ENCODE measurements around the gene APOO.
"Not testable (repeated sequence)": the region's sequence is repeated elsewhere in the genome, so short reads cannot be mapped to it uniquely, and the experiment has no call there.

The APOO gene

DNA sequence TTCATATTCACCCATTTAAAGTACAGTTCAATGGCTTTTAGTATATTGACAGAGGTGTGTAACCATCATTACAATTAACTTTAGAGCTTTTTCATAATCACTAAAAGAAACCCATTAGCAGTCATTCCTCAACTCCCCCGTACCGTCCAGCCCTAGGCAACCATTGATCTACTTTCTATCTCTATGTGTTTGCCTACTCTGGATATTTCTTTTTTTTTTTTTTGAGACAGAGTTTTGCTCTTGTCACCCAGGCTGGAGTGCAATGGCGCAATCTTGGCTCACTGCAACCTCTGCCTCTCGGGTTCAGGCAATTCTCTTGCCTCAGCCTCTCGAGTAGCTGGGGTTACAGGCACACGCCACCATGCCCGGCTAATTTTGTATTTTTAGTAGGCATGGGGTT lies 48.5 kb downstream of the APOO start:
- DNase-seq (ENCODE audit: low spot score): not testable (repeated sequence)

DNA sequence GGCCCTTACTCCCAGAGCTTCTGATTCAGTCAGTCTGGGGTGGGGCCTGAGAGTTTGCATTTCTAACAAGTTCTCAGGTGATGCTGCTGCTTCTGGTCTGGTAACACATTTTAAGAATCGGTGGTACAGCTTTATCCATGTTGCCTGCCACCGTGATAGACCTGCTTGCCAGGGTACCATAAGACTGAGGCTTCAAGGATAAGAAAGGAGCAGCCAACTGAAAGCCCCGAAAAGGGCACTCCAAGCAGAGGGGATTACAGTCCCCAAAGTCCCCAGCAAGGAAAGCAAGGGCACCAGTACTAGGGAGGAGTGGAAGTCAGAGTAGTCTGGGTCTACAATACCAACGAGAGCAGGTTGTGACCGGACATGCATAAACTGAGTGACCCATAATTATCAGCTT lies 49.8 kb downstream of the APOO start:
- no peak for DNase-seq (ENCODE audit: low spot score)

DNA sequence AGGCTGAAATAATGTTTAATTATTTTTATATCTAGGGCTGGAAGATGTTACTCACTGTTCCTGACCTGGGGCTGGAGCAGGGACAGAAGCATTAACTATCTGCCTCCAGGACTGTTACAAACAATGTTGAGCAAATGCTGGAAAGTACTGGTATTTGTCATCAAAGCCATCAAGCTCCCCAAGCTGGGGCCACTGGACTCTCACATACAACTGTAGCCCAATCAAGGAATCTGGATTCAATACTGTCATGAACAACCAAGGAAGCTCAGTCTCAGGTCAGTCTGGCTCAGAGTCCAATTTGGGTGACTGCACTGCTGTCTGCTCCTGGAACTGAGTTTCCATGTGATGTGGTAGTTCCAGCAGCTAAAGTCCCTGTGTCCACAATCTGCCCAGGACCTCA lies 50.4 kb downstream of the APOO start:
- no peak for DNase-seq (ENCODE audit: low spot score)

DNA sequence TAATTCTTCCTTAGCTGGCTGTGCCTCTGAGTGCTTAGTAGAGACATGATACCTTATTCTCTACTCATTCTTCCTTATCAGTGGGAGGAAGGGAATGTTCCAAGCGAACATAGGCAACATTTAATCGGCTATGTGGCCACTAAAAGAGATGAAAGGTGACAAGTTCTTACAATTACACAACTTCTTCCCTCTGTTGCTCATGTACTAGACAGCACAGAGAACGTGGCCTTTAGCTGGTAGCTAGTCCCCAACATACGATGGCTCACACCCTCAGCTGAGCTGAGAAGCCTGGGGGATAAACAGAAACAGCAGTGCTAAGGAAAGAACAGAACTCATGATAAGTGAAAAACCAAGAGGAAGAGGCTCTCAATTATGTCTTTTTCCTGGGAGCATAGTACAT lies 52.2 kb downstream of the APOO start:
- no peak for DNase-seq (ENCODE audit: low spot score)

DNA sequence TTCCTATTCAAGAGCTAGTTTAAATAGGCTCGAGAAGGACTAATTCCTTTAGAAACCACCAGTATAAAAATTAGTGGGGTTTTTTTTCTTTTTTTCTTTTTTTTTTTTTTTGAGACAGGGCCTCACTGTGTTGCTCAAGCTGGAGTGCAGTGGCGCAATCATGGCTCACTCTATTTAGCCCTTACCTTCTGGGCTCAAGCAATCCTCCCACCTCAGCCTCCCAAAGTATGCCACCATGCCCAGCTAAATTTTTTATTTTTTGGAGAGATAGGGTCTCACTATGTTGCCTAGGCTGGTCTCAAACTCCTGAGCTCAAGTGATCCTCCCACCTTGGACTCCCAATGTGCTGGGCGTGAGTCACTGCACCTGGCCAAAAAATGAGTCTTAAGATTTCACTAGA lies 52.8 kb downstream of the APOO start:
- DNase-seq (ENCODE audit: low spot score): no peak

DNA sequence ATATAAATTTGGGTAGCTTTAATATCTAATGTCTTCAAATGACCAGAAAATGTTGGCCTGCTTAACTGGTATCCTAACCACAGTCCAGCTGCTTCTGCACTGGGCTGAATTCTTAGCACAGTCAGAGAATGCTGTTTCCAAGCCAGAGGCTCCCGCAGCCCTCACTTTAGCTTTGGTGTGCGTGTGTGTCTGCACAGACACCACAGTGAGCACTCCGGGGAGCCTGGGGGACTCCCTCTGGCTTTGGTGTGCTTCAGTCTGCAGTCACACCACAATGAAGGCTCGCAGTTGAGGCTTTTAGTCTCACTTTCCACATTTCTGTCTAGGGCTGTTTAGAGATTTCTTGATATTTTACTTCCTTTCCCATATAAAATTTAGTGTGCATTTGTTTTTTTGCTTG lies 53.6 kb downstream of the APOO start:
- DNase-seq (ENCODE audit: low spot score): no peak

DNA sequence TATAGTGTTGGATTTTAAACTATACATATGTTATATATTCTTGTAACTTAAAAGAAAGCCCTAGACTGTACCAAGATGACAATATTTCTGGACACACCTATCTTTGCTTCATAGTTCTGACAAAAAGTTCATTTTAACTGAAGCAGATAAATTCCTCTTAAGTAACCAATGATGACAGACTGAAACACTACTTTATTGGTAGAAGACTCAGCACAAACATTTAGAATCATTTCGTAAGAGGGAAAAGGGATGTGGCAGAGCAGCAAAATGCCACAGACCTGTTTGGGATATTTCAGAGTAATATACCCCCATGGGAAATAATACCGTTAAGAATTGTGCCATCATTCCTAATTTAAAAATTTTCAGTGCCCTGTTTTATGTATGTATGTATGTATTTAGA lies 56.2 kb downstream of the APOO start:
- no peak for DNase-seq (ENCODE audit: low spot score)

DNA sequence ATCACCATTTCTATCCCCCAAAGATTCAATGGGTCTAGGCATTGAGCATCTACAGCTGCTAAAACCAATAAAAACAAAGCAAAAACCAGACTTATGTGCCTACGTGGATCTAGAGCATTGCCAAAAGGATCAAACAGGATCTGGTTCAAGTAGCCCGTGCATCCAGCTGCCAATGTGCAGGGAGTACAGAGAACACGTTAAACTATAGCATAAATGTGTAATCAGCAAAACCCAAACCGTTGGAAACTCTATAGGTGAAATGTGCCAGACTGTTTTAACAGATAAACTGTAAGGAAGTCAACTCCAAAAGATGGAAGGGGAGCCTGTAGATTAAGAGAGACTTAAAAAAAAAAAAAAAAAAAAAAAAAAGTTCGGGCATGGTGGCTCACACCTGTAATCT lies 58.5 kb downstream of the APOO start:
- no peak for DNase-seq (ENCODE audit: low spot score)

DNA sequence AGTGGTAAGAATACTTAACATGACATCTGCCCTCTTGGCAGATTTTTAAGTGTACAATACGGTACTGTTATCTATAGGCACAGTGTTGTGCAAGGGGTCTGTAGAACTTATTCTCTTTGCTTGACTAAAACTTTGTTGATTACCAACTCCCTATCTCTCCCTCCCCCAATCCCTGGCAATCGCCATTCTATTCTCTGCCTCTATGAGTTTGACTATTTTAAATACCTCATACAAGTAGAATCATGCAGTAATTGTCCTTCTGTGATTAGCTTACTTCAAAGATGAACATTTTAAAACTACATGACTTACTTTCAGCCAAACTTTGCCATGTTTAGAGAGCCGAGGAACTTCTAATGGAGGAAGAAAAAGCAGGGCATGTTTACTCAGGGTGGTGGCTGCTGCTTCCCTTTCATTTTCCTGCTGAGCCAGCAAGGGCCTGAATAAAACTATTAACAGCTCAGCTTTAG lies 62.4 kb downstream of the APOO start:
- DNase-seq (ENCODE audit: low spot score): no peak

DNA sequence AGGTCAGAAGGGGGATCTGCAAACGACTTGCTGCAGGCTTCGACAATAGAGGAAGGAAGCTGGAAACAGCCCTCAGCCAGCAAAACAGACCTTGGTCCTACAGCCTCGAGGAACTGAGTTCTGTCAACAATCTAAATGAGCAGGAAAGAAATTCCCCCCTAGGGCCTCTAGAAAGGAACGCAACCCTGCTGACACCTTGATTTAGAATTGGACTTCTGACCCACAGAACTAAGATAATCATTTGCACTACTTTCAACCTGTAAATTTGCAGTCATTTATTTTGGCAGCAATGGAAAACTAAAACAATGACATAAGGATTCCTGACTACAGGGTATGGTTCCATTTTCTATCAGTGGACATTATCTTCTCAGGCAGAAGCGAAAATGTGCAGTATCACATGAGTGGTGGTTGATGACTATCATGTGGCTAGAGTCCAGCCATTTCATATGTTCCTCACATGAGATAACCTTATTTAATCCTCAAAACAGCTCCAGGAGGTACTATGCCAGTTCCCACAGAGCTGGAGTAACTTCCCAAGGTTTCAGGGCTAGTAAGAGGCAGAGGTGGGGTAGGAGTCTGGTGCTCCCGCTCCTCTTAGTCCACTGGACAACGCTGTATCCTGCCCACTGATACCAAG lies 63.1 kb downstream of the APOO start:
- DNase-seq (ENCODE audit: low spot score): no peak

DNA sequence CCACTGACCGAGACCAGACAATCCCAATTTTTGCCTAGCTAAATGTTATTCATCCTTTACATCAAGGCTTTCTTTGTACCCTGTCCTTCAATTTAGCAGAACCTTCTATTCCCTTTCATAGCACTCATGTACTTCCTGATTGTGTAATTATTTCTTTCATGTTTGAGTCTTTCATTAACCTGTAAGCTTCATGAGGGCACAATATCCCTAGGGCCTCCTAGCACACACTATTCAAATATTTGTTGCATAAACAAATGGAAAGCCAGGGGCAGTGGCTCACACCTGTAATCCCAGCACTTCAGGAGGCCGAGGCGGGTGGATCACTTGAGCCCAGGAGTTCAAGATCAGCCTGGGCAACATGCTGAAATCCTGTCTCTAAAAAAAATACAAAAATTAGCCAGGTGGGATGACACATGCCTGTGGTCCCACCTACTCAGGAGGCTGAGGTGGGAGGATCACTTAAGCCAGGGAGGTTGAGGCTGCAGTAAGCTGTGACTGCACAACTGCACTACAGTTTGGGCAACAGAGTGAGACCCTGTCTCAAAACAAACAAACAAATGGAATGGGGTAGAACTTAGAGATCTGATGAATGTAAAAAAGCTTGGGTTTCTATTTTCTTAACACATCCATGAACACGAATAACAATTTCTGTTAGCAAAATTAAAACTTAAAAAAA lies 65.8 kb downstream of the APOO start:
- DNase-seq (ENCODE audit: low spot score): no peak

DNA sequence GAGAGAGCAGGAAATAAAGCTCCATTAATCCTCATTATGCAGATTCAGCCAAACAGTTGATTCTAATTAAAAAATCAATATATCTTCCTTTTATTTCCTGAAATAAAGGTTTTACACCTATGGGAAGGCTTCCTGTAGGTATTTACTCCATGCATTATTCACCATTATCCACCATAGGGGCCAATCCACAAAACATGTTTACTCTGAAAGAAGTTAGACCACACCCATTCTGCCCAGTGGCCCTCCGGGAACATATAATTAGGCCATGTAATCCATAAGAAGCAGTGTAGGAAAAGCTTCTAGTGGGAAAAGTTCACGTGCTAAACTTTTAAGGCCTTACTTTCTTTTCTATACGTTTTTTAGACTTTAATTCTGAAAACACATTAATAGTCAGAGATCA lies 67.1 kb downstream of the APOO start:
- DNase-seq (ENCODE audit: low spot score): no peak

DNA sequence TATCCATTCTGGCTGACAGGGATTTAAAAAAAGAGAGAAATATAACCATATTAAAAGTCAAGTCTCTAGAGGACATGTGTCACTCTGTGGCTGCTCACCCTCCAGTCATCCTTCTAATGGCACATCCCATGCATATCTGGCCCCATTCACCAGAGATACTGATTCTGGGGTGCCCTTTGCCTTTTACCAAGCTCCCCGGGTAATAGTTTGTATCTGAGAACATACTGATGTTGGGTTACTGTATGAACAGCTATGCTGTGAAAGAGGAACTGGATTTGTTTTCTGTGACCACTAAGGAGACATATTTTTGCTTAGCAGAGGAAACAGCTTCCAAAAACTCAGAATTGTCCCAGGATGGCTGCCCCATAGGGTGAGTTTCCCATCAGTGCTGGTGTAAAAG lies 68.8 kb downstream of the APOO start:
- DNase-seq (ENCODE audit: low spot score): no peak

DNA sequence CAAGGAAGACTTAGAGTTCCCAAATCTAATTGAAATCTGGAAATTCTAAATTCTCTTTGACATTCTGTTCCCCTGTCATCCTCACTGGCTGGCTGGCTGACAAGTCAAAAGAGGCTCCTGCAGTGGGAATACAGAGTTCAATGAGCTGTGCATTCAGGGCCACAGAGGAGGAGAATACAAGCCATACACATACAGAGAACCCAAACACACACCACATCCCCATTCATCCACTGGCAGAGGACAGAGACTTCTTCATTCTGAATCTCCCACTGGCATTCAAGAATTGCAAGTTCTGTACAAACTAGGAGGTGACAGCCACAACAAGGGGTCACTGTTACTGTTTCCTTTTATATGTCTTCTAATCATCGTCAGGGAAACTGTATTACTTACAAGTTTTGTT lies 75.0 kb downstream of the APOO start:
- DNase-seq (ENCODE audit: low spot score): no peak

DNA sequence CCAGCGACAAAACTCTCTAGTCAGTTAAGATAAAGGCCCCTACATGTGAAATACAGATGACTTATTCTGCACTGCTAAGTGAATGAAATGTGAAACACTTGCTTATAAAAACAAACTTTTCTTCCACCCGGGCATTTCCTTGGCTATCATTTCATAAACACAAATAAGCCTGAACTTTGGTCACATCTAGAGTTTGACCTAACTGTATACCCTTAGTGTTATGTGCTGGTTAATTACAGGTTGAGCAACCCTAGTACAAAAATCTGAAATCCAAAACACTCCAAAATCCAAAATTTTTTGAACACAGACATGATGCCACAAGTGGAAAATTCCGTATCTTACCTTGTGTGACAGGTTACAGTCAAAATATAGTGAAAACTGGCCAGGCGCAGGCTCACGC lies 78.9 kb downstream of the APOO start:
- no peak for DNase-seq (ENCODE audit: low spot score)

DNA sequence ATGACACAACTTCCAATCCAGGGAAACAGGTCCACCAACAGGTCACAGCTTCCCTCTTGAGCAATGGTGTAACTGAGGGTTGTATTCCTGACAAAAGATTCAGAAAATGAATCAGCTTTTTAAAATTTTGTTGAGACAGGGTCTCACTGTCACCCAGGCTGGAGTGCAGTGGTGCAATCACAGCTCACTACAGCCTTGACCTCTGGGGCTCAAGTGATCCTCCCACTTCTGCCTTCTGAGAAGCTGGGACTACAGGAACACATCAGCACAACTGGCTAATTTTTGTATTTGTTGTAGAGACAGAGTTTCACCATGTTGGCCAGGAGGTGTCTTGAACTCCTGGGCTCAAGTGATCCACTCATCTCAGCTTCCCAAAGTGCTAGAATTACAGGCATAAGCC lies 81.1 kb downstream of the APOO start:
- no peak for DNase-seq (ENCODE audit: low spot score)

DNA sequence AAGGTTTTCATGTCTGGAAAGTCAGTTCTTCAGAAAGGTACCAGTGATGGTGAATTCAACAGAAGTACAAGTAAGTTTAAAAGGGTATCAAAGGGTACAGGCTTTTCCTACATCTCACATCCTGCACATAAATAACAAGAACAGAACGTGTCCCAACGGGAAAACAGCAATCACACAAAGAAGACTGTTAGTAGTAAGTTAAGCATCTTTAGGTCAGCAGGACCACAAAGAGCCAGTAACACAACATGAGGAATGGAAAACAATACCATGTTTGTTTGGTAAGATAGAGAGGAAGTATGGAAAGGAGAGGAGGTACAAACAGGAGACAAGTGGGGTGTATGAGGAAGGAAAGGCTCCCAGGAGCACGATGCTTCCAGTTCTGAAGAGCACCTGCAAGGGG lies 81.5 kb downstream of the APOO start:
- DNase-seq (ENCODE audit: low spot score): no peak

DNA sequence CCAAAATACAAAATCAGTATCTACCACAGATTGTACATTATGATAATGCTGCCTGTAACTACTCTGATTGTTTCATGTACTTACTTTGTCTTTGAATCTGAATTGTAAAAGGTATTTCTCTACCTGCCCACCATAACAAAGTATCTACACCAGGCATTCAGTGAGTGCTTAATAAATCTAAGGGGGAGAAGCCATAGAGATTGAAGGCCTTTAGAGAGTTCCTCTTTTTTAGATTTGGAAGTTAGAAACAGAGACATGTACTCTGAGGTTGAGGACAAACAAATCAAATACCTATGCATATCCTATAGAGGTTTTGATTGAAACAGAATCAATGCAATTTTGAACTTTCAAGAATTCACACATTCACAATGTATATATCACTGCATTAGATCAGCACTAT lies 82.1 kb downstream of the APOO start:
- no peak for DNase-seq (ENCODE audit: low spot score)

DNA sequence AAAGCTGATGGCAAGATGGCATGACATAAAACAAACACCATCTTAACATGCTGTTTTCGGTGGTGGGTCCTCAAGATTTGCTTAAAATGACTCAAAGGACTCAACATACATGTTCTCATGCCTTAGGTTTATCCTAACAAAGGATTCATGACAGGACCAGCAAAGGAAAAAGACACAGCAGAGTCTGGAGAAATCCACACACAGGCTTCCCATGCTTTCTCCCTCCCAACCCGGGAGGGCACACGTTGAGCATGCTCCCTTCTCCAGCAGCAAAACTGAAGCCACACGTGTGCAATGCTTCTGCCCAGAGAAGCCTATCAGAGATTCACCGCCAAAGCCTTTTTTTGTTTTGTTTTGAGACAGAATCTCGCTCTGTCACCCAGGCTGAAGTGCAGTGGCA lies 84.9 kb downstream of the APOO start:
- no peak for DNase-seq (ENCODE audit: low spot score)

DNA sequence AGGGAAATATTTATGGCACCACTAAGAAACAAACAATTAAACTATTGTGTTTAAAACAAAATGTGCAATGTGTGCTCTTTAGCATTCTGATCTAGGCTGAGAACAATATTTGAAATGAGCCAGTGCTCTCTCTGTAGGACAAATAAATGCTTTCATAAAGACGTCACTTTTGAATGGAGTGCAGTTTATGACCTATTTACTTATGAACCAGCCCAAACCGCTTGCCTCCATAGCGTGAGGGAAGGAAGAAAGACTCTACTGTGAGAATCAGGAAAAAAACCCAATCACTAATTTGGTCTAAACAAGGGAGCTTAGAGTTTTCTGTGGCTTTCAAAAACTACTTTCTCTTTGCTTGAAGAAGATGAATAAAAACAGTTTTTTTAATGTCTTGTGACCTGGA lies 85.3 kb downstream of the APOO start:
- DNase-seq (ENCODE audit: low spot score): no peak

DNA sequence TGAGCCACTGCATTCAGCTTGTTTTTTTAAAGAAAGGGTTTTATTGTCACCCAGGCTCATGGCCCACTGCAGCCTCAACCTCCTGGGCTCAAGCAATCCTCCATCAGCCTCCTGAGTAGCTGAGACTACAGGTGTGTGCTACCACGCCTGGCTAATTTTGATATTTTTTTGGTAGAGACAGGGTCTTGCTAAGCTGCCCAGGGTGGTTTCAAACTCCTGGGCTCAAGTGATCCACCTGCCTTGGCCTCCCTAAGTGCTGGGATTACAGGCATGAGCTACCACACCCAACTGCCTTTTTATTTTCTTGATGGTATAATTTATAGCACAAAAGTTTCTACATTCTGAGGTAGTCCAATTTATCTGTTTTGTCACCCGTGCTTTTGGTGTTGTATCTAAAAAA lies 85.9 kb downstream of the APOO start:
- no peak for DNase-seq (ENCODE audit: low spot score)

DNA sequence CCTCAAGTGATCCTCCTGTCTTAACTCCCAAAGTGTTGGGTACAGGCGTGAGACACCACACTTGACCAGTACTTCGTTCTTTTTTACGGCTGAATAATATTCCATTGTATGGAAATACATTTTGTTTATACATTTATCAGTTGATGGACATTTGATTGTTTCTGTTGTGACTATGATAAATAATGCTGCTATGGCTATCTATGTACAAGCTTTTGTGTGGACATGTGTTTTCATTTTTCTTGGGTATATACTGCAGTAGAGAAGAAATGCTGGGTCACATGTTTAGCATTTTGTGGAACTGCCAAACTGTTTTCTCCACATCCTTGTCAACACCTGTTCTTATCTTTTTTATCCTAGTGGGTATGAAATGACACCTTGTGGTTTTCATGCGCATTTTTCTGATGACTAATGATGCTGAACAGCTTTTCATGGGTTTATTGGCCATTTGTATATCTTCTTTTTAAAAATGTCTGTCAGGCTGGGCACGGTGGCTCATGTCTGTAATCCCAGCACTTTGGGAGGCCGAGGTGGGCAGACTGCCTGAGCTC lies 87.4 kb downstream of the APOO start:
- no peak for DNase-seq (ENCODE audit: low spot score)

DNA sequence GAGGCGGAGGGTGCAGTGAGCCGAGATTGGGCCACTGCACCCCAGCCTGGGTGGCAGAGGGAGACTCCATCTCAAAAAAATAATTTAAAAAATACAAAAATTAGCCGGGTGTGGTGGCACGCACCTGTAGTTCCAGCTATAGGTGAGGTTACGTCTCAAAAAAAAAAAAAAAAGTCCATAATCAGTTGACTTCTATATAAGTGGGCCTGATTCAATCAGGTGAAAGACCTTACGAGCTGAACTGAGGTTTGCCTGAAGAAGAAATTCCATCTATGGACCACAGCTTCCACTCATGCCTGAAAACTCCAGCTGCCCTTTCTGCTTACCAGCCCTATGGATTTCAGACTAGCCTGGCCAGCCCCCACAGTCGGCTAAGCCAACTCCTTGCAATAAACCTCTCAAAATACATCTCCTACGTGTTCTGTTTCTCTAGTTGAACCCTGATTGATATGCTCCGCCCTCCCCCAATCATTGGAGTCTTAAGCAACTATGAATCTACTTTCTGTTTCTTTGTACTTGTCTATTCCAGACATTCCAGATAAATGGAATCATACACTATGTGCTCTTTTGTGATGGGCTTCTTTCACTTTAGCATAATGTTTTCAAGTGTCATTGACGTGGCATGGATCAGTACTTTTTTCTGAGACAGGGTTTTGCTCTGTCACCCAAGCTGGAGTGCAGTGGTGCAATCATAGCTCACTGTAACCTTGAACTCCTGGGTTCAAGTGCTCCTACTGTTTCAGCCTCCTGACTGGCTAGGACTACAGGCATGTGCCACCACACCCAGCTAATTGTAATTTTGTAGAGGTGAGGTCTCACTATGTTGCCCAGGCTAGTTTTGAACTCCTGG lies 88.1 kb downstream of the APOO start:
- no peak for DNase-seq (ENCODE audit: low spot score)

All from CD4-positive, alpha-beta T cell treated with Interleukin-6 at 100 ng/mL for 8 hours (primary cell).